HEK293 (cell line): Measurements from ENCODE around the gene MED29.

ENCODE experiments used
- CTCF ChIA-PET: fragments of 350-600 bp; formaldehyde crosslinking; extraction: SDS; loops from one replicate; lab custom pipeline; 2021; ENCODE audit warnings: antibody characterized with exemption; lab: Yijun Ruan, JAX
- POLR2A ChIA-PET: fragments of 300-600 bp; formaldehyde crosslinking; extraction: SDS; loops from one replicate; lab custom pipeline; 2020; ENCODE audit warnings: antibody characterized with exemption, inconsistent platforms; lab: Yijun Ruan, JAX
- H3K27ac ChIP-seq: fragments of 200-500 bp; sonication (Bioruptor generic); 2 replicates; pipeline ENCODE4 v1.5.1; 2014; ENCODE audit warnings: low read depth, low read length, control low read depth, inconsistent platforms; ENCODE audit errors: extremely low read depth
- H3K36me3 ChIP-seq, 2 experiments: fragments of 200-500 bp in 1 of 2; sonication (Bioruptor generic) in 1 of 2; 1 replicate in 1 of 2; 2 replicates in 1 of 2; pipeline ENCODE4 v1.5.1; 2014 to 2017; ENCODE audit warnings: inconsistent platforms in 2 of 2, low read length in 2 of 2; ENCODE audit not compliant: control insufficient read depth in 2 of 2, insufficient read depth in 1 of 2
- H3K4me1 ChIP-seq: fragments of 200-500 bp; sonication (Bioruptor generic); 2 replicates; pipeline ENCODE4 v1.5.1; 2014; ENCODE audit warnings: mild to moderate bottlenecking, low read length, inconsistent platforms; ENCODE audit not compliant: control insufficient read depth, insufficient read depth
- H3K4me3 ChIP-seq: 2 replicates; pipeline ENCODE4 v1.5.1; 2011; ENCODE audit warnings: low read depth, mild to moderate bottlenecking, control low read depth, low read length, moderate library complexity
- H3K9me3 ChIP-seq: fragments of 200-500 bp; sonication (Bioruptor generic); 2 replicates; pipeline ENCODE4 v1.5.1; 2014; ENCODE audit warnings: low read depth, low read length, inconsistent platforms; ENCODE audit not compliant: control insufficient read depth, insufficient read depth
- FEZF1 ChIP-seq: fragments of 450-650 bp; formaldehyde crosslinking; IDR thresholded peaks from 2 replicates; pipeline ENCODE4 v1.5.1; 2016; ENCODE audit warnings: missing biosample characterization, missing genetic modification characterization
- KLF1 ChIP-seq: fragments of 450-650 bp; formaldehyde crosslinking; IDR thresholded peaks from 2 replicates; pipeline ENCODE4 v1.5.1; 2016; ENCODE audit warnings: missing biosample characterization, missing genetic modification characterization
- KLF16 ChIP-seq: fragments of 450-650 bp; formaldehyde crosslinking; IDR thresholded peaks from 2 replicates; pipeline ENCODE4 v1.5.1; 2017; ENCODE audit warnings: missing biosample characterization, missing genetic modification characterization
- KLF8 ChIP-seq: fragments of 450-650 bp; formaldehyde crosslinking; IDR thresholded peaks from 2 replicates; pipeline ENCODE4 v1.5.1; 2016; ENCODE audit warnings: missing biosample characterization, missing genetic modification characterization
- TCF7L2 ChIP-seq: IDR thresholded peaks from 2 replicates; pipeline ENCODE4 v1.6.1; 2011; ENCODE audit warnings: low read depth, mild to moderate bottlenecking, inconsistent platforms, low read length, moderate library complexity, borderline replicate concordance
- TRIM28 ChIP-seq: IDR thresholded peaks from 2 replicates; pipeline ENCODE4 v1.6.1; 2011; ENCODE audit warnings: low read length, control low read depth, borderline replicate concordance
- YY2 ChIP-seq: fragments of 450-650 bp; formaldehyde crosslinking; IDR thresholded peaks from 2 replicates; pipeline ENCODE4 v1.5.1; 2016; ENCODE audit warnings: missing biosample characterization, missing genetic modification characterization
- ZFP41 ChIP-seq: fragments of 450-650 bp; formaldehyde crosslinking; IDR thresholded peaks from 2 replicates; pipeline ENCODE4 v1.5.1; 2016; ENCODE audit warnings: missing biosample characterization, missing genetic modification characterization, borderline replicate concordance
- ZNF138 ChIP-seq: fragments of 450-650 bp; formaldehyde crosslinking; IDR thresholded peaks from 2 replicates; pipeline ENCODE4 v1.5.1; 2016; ENCODE audit warnings: missing biosample characterization, missing genetic modification characterization, borderline replicate concordance
- ZNF140 ChIP-seq: fragments of 450-650 bp; formaldehyde crosslinking; IDR thresholded peaks from 2 replicates; pipeline ENCODE4 v1.5.1; 2016; ENCODE audit warnings: missing biosample characterization, missing genetic modification characterization
- ZNF146 ChIP-seq: fragments of 450-650 bp; formaldehyde crosslinking; IDR thresholded peaks from 2 replicates; pipeline ENCODE4 v1.5.1; 2016; ENCODE audit warnings: missing biosample characterization, missing genetic modification characterization
- ZNF266 ChIP-seq: fragments of 450-650 bp; formaldehyde crosslinking; IDR thresholded peaks from 2 replicates; pipeline ENCODE4 v1.5.1; 2016; ENCODE audit warnings: missing biosample characterization, missing genetic modification characterization, low read depth
- ZNF274 ChIP-seq, 2 experiments: fragments of 200-500 bp in 1 of 2; fragments of 450-650 bp in 1 of 2; sonication (Bioruptor generic) in 1 of 2; formaldehyde crosslinking in 1 of 2; IDR thresholded peaks; 2 replicates each; pipeline versions ENCODE4 v1.5.1 to v1.6.1; 2014 to 2016; ENCODE audit warnings: borderline replicate concordance in 1 of 2, inconsistent platforms in 1 of 2, low read length in 1 of 2, missing biosample characterization in 1 of 2, missing genetic modification characterization in 1 of 2
- ZNF433 ChIP-seq: fragments of 450-650 bp; formaldehyde crosslinking; IDR thresholded peaks from 2 replicates; pipeline ENCODE4 v1.5.1; 2016; ENCODE audit warnings: missing biosample characterization, missing genetic modification characterization, low read depth
- ZNF48 ChIP-seq: fragments of 450-650 bp; formaldehyde crosslinking; IDR thresholded peaks from 2 replicates; pipeline ENCODE4 v1.5.1; 2016; ENCODE audit warnings: missing biosample characterization, missing genetic modification characterization
- ZNF521 ChIP-seq: fragments of 450-650 bp; formaldehyde crosslinking; IDR thresholded peaks from 2 replicates; pipeline ENCODE4 v1.5.1; 2017; ENCODE audit warnings: missing biosample characterization, mild to moderate bottlenecking, missing genetic modification characterization
- ZNF558 ChIP-seq: fragments of 450-650 bp; formaldehyde crosslinking; IDR thresholded peaks from 2 replicates; pipeline ENCODE4 v1.5.1; 2016; ENCODE audit warnings: missing biosample characterization, missing genetic modification characterization
- ZNF571 ChIP-seq: fragments of 450-650 bp; formaldehyde crosslinking; IDR thresholded peaks from 2 replicates; pipeline ENCODE4 v1.5.0; 2017; ENCODE audit warnings: missing biosample characterization, missing genetic modification characterization
- ZNF600 ChIP-seq: fragments of 450-650 bp; formaldehyde crosslinking; IDR thresholded peaks from 2 replicates; pipeline ENCODE4 v1.5.1; 2016; ENCODE audit warnings: missing biosample characterization, missing genetic modification characterization
- ZNF621 ChIP-seq: fragments of 450-650 bp; formaldehyde crosslinking; IDR thresholded peaks from 2 replicates; pipeline ENCODE4 v1.5.1; 2017; ENCODE audit warnings: missing biosample characterization, missing genetic modification characterization
- ZNF623 ChIP-seq: fragments of 450-650 bp; formaldehyde crosslinking; IDR thresholded peaks from 2 replicates; pipeline ENCODE4 v1.5.1; 2016; ENCODE audit warnings: missing biosample characterization, missing genetic modification characterization
- ZNF654 ChIP-seq: fragments of 450-650 bp; formaldehyde crosslinking; IDR thresholded peaks from 2 replicates; pipeline ENCODE4 v1.5.1; 2016; ENCODE audit warnings: low read depth, missing biosample characterization, missing genetic modification characterization
- ZNF660 ChIP-seq: fragments of 450-650 bp; IDR thresholded peaks from 2 replicates; pipeline ENCODE4 v1.5.1; 2018; ENCODE audit warnings: missing biosample characterization, mild to moderate bottlenecking, missing genetic modification characterization
- ZNF707 ChIP-seq: fragments of 450-650 bp; formaldehyde crosslinking; IDR thresholded peaks from 2 replicates; pipeline ENCODE4 v1.5.1; 2016; ENCODE audit warnings: missing biosample characterization, missing genetic modification characterization
- ZSCAN30 ChIP-seq: fragments of 450-650 bp; IDR thresholded peaks from 2 replicates; pipeline ENCODE4 v1.5.1; 2018; ENCODE audit warnings: missing biosample characterization, mild to moderate bottlenecking, missing genetic modification characterization, moderate library complexity
- TF ChIP-seq, protein P1 (sequence below): fragments of 450-650 bp; formaldehyde crosslinking; IDR thresholded peaks from 2 replicates; pipeline ENCODE4 v1.5.1; 2016; ENCODE audit warnings: missing biosample characterization, missing genetic modification characterization
- TF ChIP-seq, protein P2 (sequence below): fragments of 450-650 bp; formaldehyde crosslinking; IDR thresholded peaks from 2 replicates; pipeline ENCODE4 v1.5.1; 2017; ENCODE audit warnings: missing biosample characterization, missing genetic modification characterization
- TF ChIP-seq, protein P3 (sequence below): fragments of 450-650 bp; formaldehyde crosslinking; IDR thresholded peaks from 2 replicates; pipeline ENCODE4 v1.5.1; 2017; ENCODE audit warnings: missing biosample characterization, missing genetic modification characterization
- TF ChIP-seq, protein P4 (sequence below): fragments of 450-650 bp; formaldehyde crosslinking; IDR thresholded peaks from 2 replicates; pipeline ENCODE4 v1.5.1; 2016; ENCODE audit warnings: missing biosample characterization, missing genetic modification characterization

MED29 gene

DNA sequence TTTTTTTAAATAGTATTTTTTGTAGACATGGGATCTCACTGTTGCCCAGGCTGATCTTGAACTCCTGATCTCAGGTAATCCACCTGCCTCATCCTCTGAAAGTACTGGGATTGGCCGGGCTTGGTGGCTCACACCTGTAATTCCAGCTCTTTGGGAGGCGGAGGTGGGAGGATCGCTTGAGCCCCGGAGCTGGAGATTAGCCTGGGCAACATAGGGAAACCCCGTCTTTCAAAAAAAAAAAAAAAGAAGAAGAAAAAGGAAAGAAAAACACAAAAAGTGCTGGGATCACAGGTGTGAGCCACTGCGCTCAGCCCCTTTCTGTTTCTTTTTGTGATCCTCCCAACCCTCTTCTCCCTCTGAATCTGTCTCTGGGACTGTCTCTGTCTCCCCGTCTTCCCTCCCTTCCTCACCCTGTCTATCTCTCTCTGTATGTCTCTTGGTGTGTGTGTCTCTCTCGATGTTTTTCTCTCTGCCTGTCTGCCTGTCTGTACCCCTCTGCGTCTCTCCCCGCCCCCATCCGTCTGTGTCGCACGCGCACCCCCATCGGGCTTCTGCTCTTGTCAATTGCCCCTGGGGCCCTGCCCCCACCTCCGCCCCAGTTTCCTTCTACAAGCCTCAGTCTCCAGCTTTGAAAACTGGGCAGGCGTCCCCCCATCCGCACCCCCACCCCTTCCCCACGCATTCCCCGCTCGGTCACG, 14.9 kb downstream of the MED29 start (continued):
- TF ChIP-seq, protein P1, sequence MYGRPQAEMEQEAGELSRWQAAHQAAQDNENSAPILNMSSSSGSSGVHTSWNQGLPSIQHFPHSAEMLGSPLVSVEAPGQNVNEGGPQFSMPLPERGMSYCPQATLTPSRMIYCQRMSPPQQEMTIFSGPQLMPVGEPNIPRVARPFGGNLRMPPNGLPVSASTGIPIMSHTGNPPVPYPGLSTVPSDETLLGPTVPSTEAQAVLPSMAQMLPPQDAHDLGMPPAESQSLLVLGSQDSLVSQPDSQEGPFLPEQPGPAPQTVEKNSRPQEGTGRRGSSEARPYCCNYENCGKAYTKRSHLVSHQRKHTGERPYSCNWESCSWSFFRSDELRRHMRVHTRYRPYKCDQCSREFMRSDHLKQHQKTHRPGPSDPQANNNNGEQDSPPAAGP, result no peak
- no peak for TF ChIP-seq ZNF48 (tag by site-specific recombination)
- TF ChIP-seq, protein P2, sequence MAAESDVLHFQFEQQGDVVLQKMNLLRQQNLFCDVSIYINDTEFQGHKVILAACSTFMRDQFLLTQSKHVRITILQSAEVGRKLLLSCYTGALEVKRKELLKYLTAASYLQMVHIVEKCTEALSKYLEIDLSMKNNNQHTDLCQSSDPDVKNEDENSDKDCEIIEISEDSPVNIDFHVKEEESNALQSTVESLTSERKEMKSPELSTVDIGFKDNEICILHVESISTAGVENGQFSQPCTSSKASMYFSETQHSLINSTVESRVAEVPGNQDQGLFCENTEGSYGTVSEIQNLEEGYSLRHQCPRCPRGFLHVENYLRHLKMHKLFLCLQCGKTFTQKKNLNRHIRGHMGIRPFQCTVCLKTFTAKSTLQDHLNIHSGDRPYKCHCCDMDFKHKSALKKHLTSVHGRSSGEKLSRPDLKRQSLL (tag by site-specific recombination), result no peak
- peak; percentile 62; the same call in 1 of the 2 replicates for TF ChIP-seq KLF16 (tag by site-specific recombination)
- TF ChIP-seq TCF7L2, result no peak
- TF ChIP-seq ZNF521 (tag by site-specific recombination), result no peak
- TF ChIP-seq ZNF600 (tag by site-specific recombination), result no peak
- TF ChIP-seq ZNF274 (IDR thresholded peaks at IDR 0.05; ENCODE audit: low read length), result no peak
- TF ChIP-seq ZNF274 (tag by site-specific recombination; IDR thresholded peaks at IDR 0.05; ENCODE audit: borderline replicate concordance), result peak; percentile 51; the same call in 1 of the 2 replicates
- TF ChIP-seq ZNF571, result no peak
- no peak for TF ChIP-seq YY2 (tag by site-specific recombination)
- no peak for TF ChIP-seq ZNF660 (tag by site-specific recombination)
- no peak for TF ChIP-seq ZNF146 (tag by site-specific recombination)
- TF ChIP-seq ZSCAN30, result no peak
- TF ChIP-seq, protein P3, sequence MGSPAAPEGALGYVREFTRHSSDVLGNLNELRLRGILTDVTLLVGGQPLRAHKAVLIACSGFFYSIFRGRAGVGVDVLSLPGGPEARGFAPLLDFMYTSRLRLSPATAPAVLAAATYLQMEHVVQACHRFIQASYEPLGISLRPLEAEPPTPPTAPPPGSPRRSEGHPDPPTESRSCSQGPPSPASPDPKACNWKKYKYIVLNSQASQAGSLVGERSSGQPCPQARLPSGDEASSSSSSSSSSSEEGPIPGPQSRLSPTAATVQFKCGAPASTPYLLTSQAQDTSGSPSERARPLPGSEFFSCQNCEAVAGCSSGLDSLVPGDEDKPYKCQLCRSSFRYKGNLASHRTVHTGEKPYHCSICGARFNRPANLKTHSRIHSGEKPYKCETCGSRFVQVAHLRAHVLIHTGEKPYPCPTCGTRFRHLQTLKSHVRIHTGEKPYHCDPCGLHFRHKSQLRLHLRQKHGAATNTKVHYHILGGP (tag by site-specific recombination), result 0 out of 2 replicates have a peak, but pooled peaks have one; percentile 18
- TF ChIP-seq, protein P4, sequence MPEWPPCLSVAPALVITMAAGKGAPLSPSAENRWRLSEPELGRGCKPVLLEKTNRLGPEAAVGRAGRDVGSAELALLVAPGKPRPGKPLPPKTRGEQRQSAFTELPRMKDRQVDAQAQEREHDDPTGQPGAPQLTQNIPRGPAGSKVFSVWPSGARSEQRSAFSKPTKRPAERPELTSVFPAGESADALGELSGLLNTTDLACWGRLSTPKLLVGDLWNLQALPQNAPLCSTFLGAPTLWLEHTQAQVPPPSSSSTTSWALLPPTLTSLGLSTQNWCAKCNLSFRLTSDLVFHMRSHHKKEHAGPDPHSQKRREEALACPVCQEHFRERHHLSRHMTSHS (tag by site-specific recombination), result no peak
- peak; percentile 50 for TF ChIP-seq KLF1 (tag by site-specific recombination)
- no peak for TF ChIP-seq ZNF621 (tag by site-specific recombination)
- no peak for TF ChIP-seq ZNF654
- TF ChIP-seq ZNF623, result no peak
- peak; percentile 64; the same call in 1 of the 2 replicates for TF ChIP-seq ZNF266 (tag by site-specific recombination)
- no peak for TF ChIP-seq ZNF140 (tag by site-specific recombination)
- TF ChIP-seq, all 188 proteins: peak for 46

DNA sequence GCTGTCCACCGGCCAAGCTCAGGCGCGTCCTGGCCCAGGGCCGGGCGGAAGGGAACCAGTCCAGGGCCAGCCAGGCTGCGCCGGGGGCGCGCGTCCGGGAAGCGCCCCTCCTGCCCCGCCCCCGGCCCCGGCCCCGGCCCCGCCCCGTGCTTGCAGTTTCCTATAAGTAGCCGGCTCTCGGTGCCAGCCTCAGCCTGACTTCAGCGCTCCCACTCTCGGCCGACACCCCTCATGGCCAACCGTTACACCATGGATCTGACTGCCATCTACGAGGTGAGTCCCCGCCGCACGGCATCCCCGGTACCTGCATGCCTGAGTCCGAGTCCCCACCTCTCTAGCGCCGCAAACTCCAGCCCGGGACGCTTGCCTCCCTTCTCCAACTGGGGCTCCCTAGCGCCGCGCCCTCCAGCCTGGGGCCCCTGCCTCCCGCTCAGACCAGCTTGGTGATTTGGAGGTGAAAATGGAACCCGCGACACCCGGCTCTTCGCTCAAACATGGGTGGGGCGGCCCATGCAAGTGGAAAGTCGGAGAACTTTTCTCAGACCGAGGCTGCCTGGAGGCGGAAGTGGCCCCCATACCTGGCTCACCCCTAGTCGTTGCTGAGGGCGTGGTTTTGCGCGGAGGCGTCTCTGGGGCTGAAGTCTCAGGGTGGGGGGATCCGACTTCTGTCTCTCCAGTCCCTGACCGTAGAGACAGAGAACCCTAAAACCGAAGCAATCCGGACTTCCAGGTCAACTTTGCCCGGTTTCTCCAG, 15.7 kb downstream of the MED29 start, which contains the start of gene ZFP36:
Gene ZFP36, plus strand, starts transcription at position 192 of the 754 bp plus-strand sequence. Its CDS starts 58 bp downstream, at position 250.
- Histone ChIP-seq H3K4me3 (peak within 1 kb of the TSS; percentile 61), H3K9me3 (no peaks in the 10 kb centered on the region), H3K36me3 (peaks cover 0 to 3% of the 10 kb centered on the region in 2 experiments; a peak in 1 of 3 replicates), H3K27ac (peak within 1 kb of the TSS; percentile 77), H3K4me1 (peaks cover 59% of the 10 kb centered on the region)
- CTCF ChIA-PET, result interaction anchor here (0.6 to 4.6 kb wide), 2 partner anchors 9 to 263 kb away, joined by 3 to 41 read pairs; no protein-coding TSS in a partner anchor
- POLR2A ChIA-PET, result interaction anchor here (0.5 to 11.2 kb wide), 12 partner anchors 8 to 289 kb away, joined by 3 to 175 read pairs (median 5); partner anchors contain the start of genes EID2B, MED29, PAF1 and RPS16
- TF ChIP-seq ZNF521 (tag by site-specific recombination), result no peak
- no peak for TF ChIP-seq FEZF1
- TF ChIP-seq, protein P4 (tag by site-specific recombination), result no peak
- no peak for TF ChIP-seq TRIM28
- TF ChIP-seq ZNF558 (tag by site-specific recombination), result no peak
- no peak for TF ChIP-seq ZNF138 (tag by site-specific recombination)
- TF ChIP-seq ZNF433 (tag by site-specific recombination), result no peak
- peak; percentile 78 for TF ChIP-seq KLF8 (tag by site-specific recombination)
- TF ChIP-seq ZNF707 (tag by site-specific recombination), result no peak
- peak; percentile 29; the same call in 1 of the 2 replicates for TF ChIP-seq ZFP41 (tag by site-specific recombination)
